ENCODE measurements around the gene COPA. TPM values are rescaled to one million over a fixed set of nuclear protein-coding genes. Genes with fewer than 3 reads are reported as not detected.
"Not testable (repeated sequence)": the region's sequence is repeated elsewhere in the genome, so short reads cannot be mapped to it uniquely, and the experiment has no call there.

Gene COPA
- total RNA-seq, 3 donors from 2014 or later (not counting 1 experiment from before 2014, with no cell fraction given): 140 to 167 (median 148) TPM

DNA sequence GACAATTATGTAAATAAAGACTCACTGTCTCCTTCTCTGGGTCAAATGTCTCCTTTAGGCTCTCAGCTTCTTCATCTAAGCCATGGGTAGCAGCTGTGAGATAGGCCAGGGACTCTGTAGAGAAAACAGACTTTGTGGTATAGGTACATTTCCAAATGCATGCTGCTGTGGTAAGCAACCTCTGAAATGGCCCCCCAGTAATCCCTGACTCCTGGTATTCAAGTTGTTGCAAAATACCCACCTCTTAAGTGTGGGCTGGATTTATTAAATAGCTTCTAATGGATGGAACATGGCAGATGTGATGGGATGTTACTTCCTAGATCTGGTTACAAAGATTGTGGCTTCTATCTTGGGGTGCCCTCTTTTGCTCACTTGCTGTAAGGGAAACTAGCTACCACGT, 47.0 kb downstream of the COPA start:
- H3K27me3 ChIP-seq (ENCODE audit: control insufficient read depth, insufficient read depth, low read length): no peaks in the 10 kb centered on the region
- no peaks in the 10 kb centered on the region for H3K9me3 ChIP-seq (ENCODE audit: control insufficient read depth, insufficient read depth, low read length)
- Mint-ChIP-seq H3K27ac (peak overlapping the region in 1 of 2 donors; percentile 29), H3K4me1 (no peaks in the 10 kb centered on the region), H3K27me3 (ENCODE audit: low read depth in 2 of 2) (no peaks in the 10 kb centered on the region), H3K36me3 (peaks cover 62% of the 10 kb centered on the region), H3K4me3 (no peak overlapping the region), H3K9me3 (no peaks in the 10 kb centered on the region)
- no peaks in the 10 kb centered on the region for H3K4me1 ChIP-seq (ENCODE audit: control insufficient read depth, insufficient read depth, low read length)
- H3K4me3 ChIP-seq (ENCODE audit: low read length): no peak overlapping the region
- intact Hi-C loops (cut with micrococcal nuclease): no loop called here
- DNase-seq: no peak
- peaks cover 95% of the 10 kb centered on the region for H3K36me3 ChIP-seq (ENCODE audit: control insufficient read depth, insufficient read depth, low read length)
- H3K27ac ChIP-seq (ENCODE audit: low read length): no peak overlapping the region
- no peak for ATAC-seq
- WGBS (ENCODE audit: insufficient coverage): 100% methylated on average over 1 of the region's 1 CpG
- TF ChIP-seq, protein P1, sequence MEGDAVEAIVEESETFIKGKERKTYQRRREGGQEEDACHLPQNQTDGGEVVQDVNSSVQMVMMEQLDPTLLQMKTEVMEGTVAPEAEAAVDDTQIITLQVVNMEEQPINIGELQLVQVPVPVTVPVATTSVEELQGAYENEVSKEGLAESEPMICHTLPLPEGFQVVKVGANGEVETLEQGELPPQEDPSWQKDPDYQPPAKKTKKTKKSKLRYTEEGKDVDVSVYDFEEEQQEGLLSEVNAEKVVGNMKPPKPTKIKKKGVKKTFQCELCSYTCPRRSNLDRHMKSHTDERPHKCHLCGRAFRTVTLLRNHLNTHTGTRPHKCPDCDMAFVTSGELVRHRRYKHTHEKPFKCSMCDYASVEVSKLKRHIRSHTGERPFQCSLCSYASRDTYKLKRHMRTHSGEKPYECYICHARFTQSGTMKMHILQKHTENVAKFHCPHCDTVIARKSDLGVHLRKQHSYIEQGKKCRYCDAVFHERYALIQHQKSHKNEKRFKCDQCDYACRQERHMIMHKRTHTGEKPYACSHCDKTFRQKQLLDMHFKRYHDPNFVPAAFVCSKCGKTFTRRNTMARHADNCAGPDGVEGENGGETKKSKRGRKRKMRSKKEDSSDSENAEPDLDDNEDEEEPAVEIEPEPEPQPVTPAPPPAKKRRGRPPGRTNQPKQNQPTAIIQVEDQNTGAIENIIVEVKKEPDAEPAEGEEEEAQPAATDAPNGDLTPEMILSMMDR (IDR thresholded peaks at IDR 0.05): no peak

DNA sequence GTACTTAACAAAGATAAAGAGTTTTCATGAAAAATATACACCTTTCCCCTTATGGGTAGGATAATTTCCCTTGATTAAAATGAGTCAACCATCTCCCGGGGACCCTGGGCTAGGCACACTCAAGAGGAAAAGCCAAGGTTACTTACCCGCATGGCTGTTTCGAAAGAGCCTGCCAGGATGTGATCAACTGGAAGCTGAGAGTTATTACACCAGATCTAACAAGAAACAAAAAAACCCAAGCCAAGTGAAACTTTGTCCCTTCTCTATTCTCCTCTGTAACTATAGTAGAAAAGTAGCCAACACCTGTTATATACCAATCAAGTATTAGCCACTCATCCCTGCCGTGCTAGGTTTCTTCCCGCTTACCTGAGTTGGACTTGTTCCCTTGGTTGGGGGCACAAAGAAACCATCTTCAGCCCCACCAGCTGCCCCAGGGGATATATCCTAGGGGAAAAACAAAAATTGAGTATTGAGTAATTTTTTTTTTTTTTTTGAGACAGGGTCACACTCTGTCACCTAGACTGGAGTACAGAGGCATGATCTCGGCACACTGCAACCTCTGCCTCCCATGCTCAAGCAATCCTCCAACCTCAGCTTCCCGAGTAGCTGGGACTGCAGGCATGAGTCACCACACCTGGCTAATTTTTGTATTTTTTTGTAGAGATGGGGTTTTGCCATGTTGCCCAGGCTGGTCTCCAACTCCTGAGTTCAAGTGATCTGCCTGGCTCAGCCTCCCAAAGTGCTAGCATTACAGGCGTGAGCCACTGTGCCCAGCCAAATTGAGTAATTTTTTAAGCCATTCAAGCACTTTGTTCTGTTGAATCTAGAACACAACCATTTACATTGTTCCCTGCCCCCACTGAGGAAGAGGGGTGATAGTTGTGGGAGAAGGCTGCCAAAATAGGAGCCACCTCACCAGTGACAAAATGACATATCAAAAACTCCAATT, 49.8 kb downstream of the COPA start:
- WGBS (ENCODE audit: insufficient coverage): 96% methylated on average over 7 of the region's 8 CpGs
- Mint-ChIP-seq H3K4me1 (no peaks in the 10 kb centered on the region), H3K27me3 (ENCODE audit: low read depth in 2 of 2) (no peaks in the 10 kb centered on the region), H3K27ac (no peak overlapping the region), H3K9me3 (no peaks in the 10 kb centered on the region), H3K4me3 (no peak overlapping the region), H3K36me3 (peaks cover 45% of the 10 kb centered on the region)
- Histone ChIP-seq H3K4me3 (ENCODE audit: low read length) (no peak overlapping the region), H3K9me3 (ENCODE audit: control insufficient read depth, insufficient read depth, low read length) (no peaks in the 10 kb centered on the region), H3K27ac (ENCODE audit: low read length) (no peak overlapping the region), H3K27me3 (ENCODE audit: control insufficient read depth, insufficient read depth, low read length) (no peaks in the 10 kb centered on the region), H3K4me1 (ENCODE audit: control insufficient read depth, insufficient read depth, low read length) (no peaks in the 10 kb centered on the region), H3K36me3 (ENCODE audit: control insufficient read depth, insufficient read depth, low read length) (peaks cover 92% of the 10 kb centered on the region)
- intact Hi-C loops (cut with micrococcal nuclease): no loop called here
- ATAC-seq (no peak), DNase-seq (no peak)
- TF ChIP-seq, protein P1 (IDR thresholded peaks at IDR 0.05): no peak

DNA sequence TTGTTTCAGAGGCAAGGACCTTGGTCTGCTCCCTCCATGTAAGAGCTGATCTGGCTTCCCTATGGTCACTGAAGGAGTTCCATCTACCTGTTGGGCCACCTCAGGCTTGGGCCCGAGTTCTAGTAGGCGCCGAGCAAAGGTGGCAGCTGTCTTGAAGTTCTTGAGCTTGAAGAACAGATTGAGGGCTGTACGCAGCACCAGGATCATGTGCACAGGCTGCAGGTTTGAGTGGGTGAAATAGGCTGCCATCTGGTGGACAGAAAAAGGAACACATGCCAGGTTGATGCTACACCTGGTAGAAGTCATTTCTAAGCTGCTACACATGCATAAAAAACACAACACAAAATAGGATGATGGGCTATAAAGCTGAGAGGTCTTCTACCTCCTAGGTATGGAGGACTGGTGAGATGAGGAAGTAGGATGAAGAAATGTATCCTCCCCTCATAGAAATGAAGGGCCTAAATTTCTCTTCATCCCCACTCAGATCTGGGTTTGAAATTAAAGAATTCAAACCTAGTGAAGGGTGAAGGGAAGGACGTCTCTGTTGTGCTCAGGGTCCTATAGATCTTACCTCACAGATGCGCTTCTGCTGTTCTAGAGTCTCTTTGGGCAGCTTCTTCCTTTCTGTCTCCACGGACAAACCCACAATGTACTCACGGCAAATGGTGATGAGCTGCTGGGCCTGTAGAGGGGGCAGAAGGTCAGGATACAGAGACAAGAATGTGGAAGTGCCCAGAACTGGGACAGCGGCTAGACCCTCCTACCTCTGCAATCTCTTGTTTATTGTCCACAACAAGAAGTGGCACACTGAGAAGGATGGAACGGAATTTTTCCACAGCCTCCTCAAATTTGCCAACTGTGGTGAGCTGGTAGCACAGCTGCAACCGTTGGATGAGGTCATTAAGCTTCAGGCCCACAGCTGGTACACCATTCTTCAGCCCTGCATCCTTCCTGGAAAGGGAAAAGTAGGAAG, 51.5 kb downstream of the COPA start:
- Mint-ChIP-seq H3K4me1 (no peaks in the 10 kb centered on the region), H3K27ac (peak overlapping the region; percentile 49 to 59), H3K36me3 (peaks cover 30% of the 10 kb centered on the region), H3K4me3 (no peak overlapping the region), H3K9me3 (no peaks in the 10 kb centered on the region), H3K27me3 (ENCODE audit: low read depth in 2 of 2) (no peaks in the 10 kb centered on the region)
- Histone ChIP-seq H3K4me1 (ENCODE audit: control insufficient read depth, insufficient read depth, low read length) (no peaks in the 10 kb centered on the region), H3K4me3 (ENCODE audit: low read length) (no peak overlapping the region), H3K27me3 (ENCODE audit: control insufficient read depth, insufficient read depth, low read length) (no peaks in the 10 kb centered on the region), H3K9me3 (ENCODE audit: control insufficient read depth, insufficient read depth, low read length) (no peaks in the 10 kb centered on the region), H3K27ac (ENCODE audit: low read length) (no peak overlapping the region), H3K36me3 (ENCODE audit: control insufficient read depth, insufficient read depth, low read length) (peaks cover 75% of the 10 kb centered on the region)
- WGBS (ENCODE audit: insufficient coverage): 64% methylated on average over 11 of the region's 11 CpGs
- intact Hi-C loops (cut with micrococcal nuclease): loop anchor here (1.0 kb wide), 2 partner anchors 98 to 190 kb away; no protein-coding TSS in a partner anchor
- ATAC-seq (peak; percentile 90 to 97 (median 93)), DNase-seq (peak; percentile 43 to 89)
- TF ChIP-seq, protein P1 (IDR thresholded peaks at IDR 0.05): peak; percentile 79

DNA sequence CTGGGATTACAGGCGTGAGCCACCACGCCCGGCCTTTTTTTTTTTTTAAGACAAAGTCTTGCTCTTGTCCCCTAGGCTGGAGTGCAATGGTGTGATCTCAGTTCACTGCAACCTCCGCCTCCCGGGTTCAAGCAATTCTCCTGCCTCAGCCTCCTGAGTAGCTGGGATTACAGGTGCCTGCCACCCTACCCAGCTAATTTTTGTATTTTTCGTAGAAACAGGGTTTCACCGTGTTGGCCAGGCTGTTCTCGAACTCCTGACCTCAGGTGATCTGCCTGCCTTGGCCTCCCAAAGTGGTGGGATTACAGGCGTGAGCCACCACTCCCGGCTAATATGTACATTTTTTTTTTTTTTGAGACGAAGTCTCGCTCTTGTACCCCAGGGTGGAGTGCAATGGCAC, 55.3 kb downstream of the COPA start:
- peaks cover 25 to 26% of the 10 kb centered on the region in 2 donors for H3K4me1 Mint-ChIP-seq
- H3K4me3 ChIP-seq (ENCODE audit: low read length); H3K27me3 ChIP-seq (ENCODE audit: control insufficient read depth, insufficient read depth, low read length); H3K9me3 Mint-ChIP-seq; DNase-seq; H3K4me3 Mint-ChIP-seq; H3K36me3 Mint-ChIP-seq; intact Hi-C loops (cut with micrococcal nuclease); H3K9me3 ChIP-seq (ENCODE audit: control insufficient read depth, insufficient read depth, low read length); ATAC-seq; H3K27ac ChIP-seq (ENCODE audit: low read length); H3K27ac Mint-ChIP-seq; H3K27me3 Mint-ChIP-seq (ENCODE audit: low read depth in 2 of 2): not testable (repeated sequence)
- peaks cover 23% of the 10 kb centered on the region for H3K4me1 ChIP-seq (ENCODE audit: control insufficient read depth, insufficient read depth, low read length)
- peaks cover 41% of the 10 kb centered on the region for H3K36me3 ChIP-seq (ENCODE audit: control insufficient read depth, insufficient read depth, low read length)
- 95% methylated on average over 10 of the region's 12 CpGs for WGBS (ENCODE audit: insufficient coverage)
